Testis (tissue), 3 donors: ENCODE results near the gene BABAM2. TPM values are rescaled to one million over a fixed set of nuclear protein-coding genes. Genes with fewer than 3 reads are reported as not detected.
A peak's percentile ranks its signal among the peaks of the same experiment; 100 is the strongest.

Source experiments
- DNase-seq: peaks from one replicate; pipeline ENCODE4 v3.0.0-alpha.2; 2019
- H3K27ac ChIP-seq, 2 donors: fragments of 200-600 bp; sonication (generic); one replicate each; pipeline ENCODE4 v1.5.1; 2019
- H3K27me3 ChIP-seq: fragments of 200-600 bp; sonication (generic); one replicate; pipeline ENCODE4 v1.5.1; 2019
- H3K36me3 ChIP-seq: fragments of 200-600 bp; sonication (generic); one replicate; pipeline ENCODE4 v1.5.1; 2017; ENCODE audit warnings: low read depth; ENCODE audit errors: missing control alignments
- H3K4me1 ChIP-seq: fragments of 200-600 bp; sonication (generic); one replicate; pipeline ENCODE4 v1.5.1; 2019
- H3K4me3 ChIP-seq, 2 donors: fragments of 200-600 bp; sonication (generic); one replicate each; pipeline ENCODE4 v1.5.1; 2017 to 2019
- H3K9me3 ChIP-seq: fragments of 200-600 bp; sonication (generic); one replicate; pipeline ENCODE4 v1.5.1; 2017
- CTCF ChIP-seq, 3 experiments: fragments of 450-650 bp in 2 of 3; fragments of 200-600 bp in 1 of 3; sonication (generic) in 1 of 3; IDR thresholded peaks; one replicate each; pipeline ENCODE4 v1.5.1; 2016 to 2019; ENCODE audit warnings: antibody characterized with exemption in 3 of 3, mild to moderate bottlenecking in 2 of 3, moderate library complexity in 1 of 3
- POLR2A ChIP-seq: fragments of 450-650 bp; IDR thresholded peaks from one replicate; pipeline ENCODE4 v1.6.1; 2017; ENCODE audit warnings: antibody characterized with exemption, mild to moderate bottlenecking, moderate library complexity
- WGBS, 2 donors: methylation state at CpG; one replicate each; pipeline ENCODE4 v1.1.5; 2018; 5-methylcytosine and 5-hydroxymethylcytosine counted together
- intact Hi-C: fragments of 100-400 bp; cut with DNase I; formaldehyde crosslinking; loops from one replicate; pipeline ENCODE4 v1.15.1; 2023; ENCODE audit warnings: low total_unique reads
- polyA plus RNA-seq: library from polyadenylated mRNA; stranded (reverse); fragments of 350-450 nt; fragmentation: Illumina TruSeq; extraction: RNeasy Lipid Tissue Mini Kit (QIAGEN cat#74804); gene quantifications from one replicate; pipeline ENCODE4 v1.2.3, GENCODE V29; 2014; ENCODE audit warnings: low read depth, low replicate concordance; ENCODE audit not compliant: insufficient read depth
- total RNA-seq, 2 donors: library from RNA; depleted of rRNA; stranded (reverse); fragments of >200 nt; gene quantifications; one replicate each; pipeline ENCODE4 v1.2.3, GENCODE V29; 2016

BABAM2 gene
- total and polyA plus RNA-seq, 3 donors from 2014 or later = 49.2 to 70.6 (median 59.1) TPM

- 65 to 71% methylated on average over 1 of the region's 1 CpG for WGBS, 2 donors
- intact Hi-C loops = no loop called here
- Histone ChIP-seq H3K4me3 (no peak overlapping the region), H3K27ac (no peak overlapping the region), H3K9me3 (no peaks in the 10 kb centered on the region), H3K27me3 (no peaks in the 10 kb centered on the region), H3K36me3 (no peaks in the 10 kb centered on the region), H3K4me1 (peaks cover 4% of the 10 kb centered on the region)
- TF ChIP-seq CTCF (IDR thresholded peaks at IDR 0.05) (no peak), POLR2A (no peak)
- no peak for DNase-seq
Observed at GRCh38 chr2:27885661-27886060, 4.9 kb upstream of the BABAM2 start.

GRCh38 chr2:27886322-27886721, 4.2 kb upstream of the BABAM2 start:
- H3K9me3 ChIP-seq = no peaks in the 10 kb centered on the region
- no peak for DNase-seq
- no peaks in the 10 kb centered on the region for H3K27me3 ChIP-seq
- WGBS, 2 donors = 96 to 97% methylated on average over 6 of the region's 6 CpGs
- no peaks in the 10 kb centered on the region for H3K36me3 ChIP-seq
- no peak for TF ChIP-seq POLR2A
- no peak for TF ChIP-seq CTCF (IDR thresholded peaks at IDR 0.05)
- no peak overlapping the region for H3K4me3 ChIP-seq
- H3K27ac ChIP-seq = no peak overlapping the region
- H3K4me1 ChIP-seq = peaks cover 4% of the 10 kb centered on the region
- intact Hi-C loops = no loop called here

- H3K27ac ChIP-seq = no peak overlapping the region
- intact Hi-C loops = no loop called here
- H3K4me3 ChIP-seq = no peak overlapping the region
- H3K9me3 ChIP-seq = no peaks in the 10 kb centered on the region
- no peaks in the 10 kb centered on the region for H3K36me3 ChIP-seq
- peaks cover 4% of the 10 kb centered on the region for H3K4me1 ChIP-seq
- TF ChIP-seq CTCF (IDR thresholded peaks at IDR 0.05) (no peak), POLR2A (no peak)
- WGBS, 2 donors = 39 to 85% methylated on average over 2 of the region's 2 CpGs
- no peak for DNase-seq
- H3K27me3 ChIP-seq = no peaks in the 10 kb centered on the region
Observed at GRCh38 chr2:27887111-27887510, 3.4 kb upstream of the BABAM2 start.

GRCh38 chr2:27887830-27888229, 2.7 kb upstream of the BABAM2 start:
- no peaks in the 10 kb centered on the region for H3K27me3 ChIP-seq
- TF ChIP-seq POLR2A = no peak
- no peak for TF ChIP-seq CTCF (IDR thresholded peaks at IDR 0.05)
- DNase-seq = no peak
- intact Hi-C loops = no loop called here
- 73 to 82% methylated on average over 3 of the region's 3 CpGs for WGBS, 2 donors
- H3K4me1 ChIP-seq = peaks cover 4% of the 10 kb centered on the region
- H3K36me3 ChIP-seq = no peaks in the 10 kb centered on the region
- no peak overlapping the region for H3K4me3 ChIP-seq
- no peaks in the 10 kb centered on the region for H3K9me3 ChIP-seq
- peak overlapping the region in 1 of 2 donors; percentile 97 for H3K27ac ChIP-seq

GRCh38 chr2:27888790-27889189, 1.7 kb upstream of the BABAM2 start:
- H3K27ac ChIP-seq = peak overlapping the region in 1 of 2 donors; percentile 97
- TF ChIP-seq POLR2A = no peak
- no peak for TF ChIP-seq CTCF (IDR thresholded peaks at IDR 0.05)
- WGBS, 2 donors = 17 to 20% methylated on average over 3 of the region's 3 CpGs
- no peaks in the 10 kb centered on the region for H3K9me3 ChIP-seq
- no peak overlapping the region for H3K4me3 ChIP-seq
- H3K4me1 ChIP-seq = peaks cover 4% of the 10 kb centered on the region
- no peaks in the 10 kb centered on the region for H3K27me3 ChIP-seq
- no peaks in the 10 kb centered on the region for H3K36me3 ChIP-seq
- intact Hi-C loops = no loop called here
- DNase-seq = no peak
